Vagina (tissue), 2 donors: ENCODE measurements around the gene TMEM108. TPM values are rescaled to one million over a fixed set of nuclear protein-coding genes. Genes with fewer than 3 reads are reported as not detected.

ENCODE experiments used
- DNase-seq, 2 donors: peaks; one replicate each; pipeline ENCODE4 v3.0.0-alpha.2; 2017; ENCODE audit errors: extremely low spot score in 2 of 2
- H3K27ac ChIP-seq: fragments of 200-600 bp; sonication (generic); one replicate; pipeline ENCODE4 v1.5.1; 2019
- H3K27me3 ChIP-seq: fragments of 200-600 bp; sonication (generic); one replicate; pipeline ENCODE4 v1.5.1; 2019
- H3K36me3 ChIP-seq, 2 donors: fragments of 200-600 bp; sonication (generic); one replicate each; pipeline ENCODE4 v1.5.1; 2017 to 2019
- H3K4me1 ChIP-seq: fragments of 200-600 bp; sonication (generic); one replicate; pipeline ENCODE4 v1.5.1; 2019
- H3K4me3 ChIP-seq, 2 donors: fragments of 200-600 bp; sonication (generic); 1 replicate in 1 of 2; 2 replicates in 1 of 2; pipeline ENCODE4 v1.5.1; 2016 to 2019
- H3K9me3 ChIP-seq: fragments of 200-600 bp; sonication (generic); one replicate; pipeline ENCODE4 v1.5.1; 2019
- CTCF ChIP-seq, 3 experiments: fragments of 450-650 bp in 2 of 3; fragments of 200-600 bp in 1 of 3; sonication (generic) in 1 of 3; IDR thresholded peaks; one replicate each; pipeline ENCODE4 v1.5.1; 2017 to 2019; ENCODE audit warnings: antibody characterized with exemption in 3 of 3, mild to moderate bottlenecking in 2 of 3, moderate library complexity in 2 of 3
- POLR2A ChIP-seq, 2 donors: fragments of 450-650 bp; IDR thresholded peaks; one replicate each; pipeline ENCODE4 v1.6.1; 2017; ENCODE audit warnings: antibody characterized with exemption in 2 of 2, mild to moderate bottlenecking in 2 of 2, moderate library complexity in 2 of 2
- POLR2AphosphoS5 ChIP-seq, 2 donors: sonication (generic); formaldehyde crosslinking; IDR thresholded peaks; one replicate each; pipeline ENCODE4 v1.9.0; 2017; ENCODE audit warnings: antibody characterized with exemption in 2 of 2, mild to moderate bottlenecking in 2 of 2, low read depth in 1 of 2; ENCODE audit not compliant: insufficient read depth in 1 of 2
- intact Hi-C: fragments of 100-400 bp; cut with DNase I; formaldehyde crosslinking; loops from one replicate; pipeline ENCODE4 v1.15.1; 2023
- total RNA-seq: library from RNA; depleted of rRNA; stranded (reverse); fragments of >200 nt; gene quantifications from one replicate; pipeline ENCODE4 v1.2.3, GENCODE V29; 2016

Gene TMEM108
- total RNA-seq, 1 donor from 2014 or later: 3.2 TPM

GRCh38 chr3:133050891-133051290, 12.7 kb downstream of the TMEM108 start:
- no peak for TF ChIP-seq CTCF (IDR thresholded peaks at IDR 0.05)
- no peak for TF ChIP-seq POLR2AphosphoS5 (IDR thresholded peaks at IDR 0.05; ENCODE audit: insufficient read depth in 1 of 2, low read depth in 1 of 2)
- no peak for TF ChIP-seq POLR2A (IDR thresholded peaks at IDR 0.05)
- no peak for DNase-seq
- intact Hi-C loops: no loop called here

GRCh38 chr3:133053532-133053931, 15.3 kb downstream of the TMEM108 start:
- no peaks in the 10 kb centered on the region for H3K27me3 ChIP-seq
- no peaks in the 10 kb centered on the region for H3K36me3 ChIP-seq
- H3K4me3 ChIP-seq: no peak overlapping the region
- TF ChIP-seq POLR2A (IDR thresholded peaks at IDR 0.05) (no peak), CTCF (IDR thresholded peaks at IDR 0.05) (no peak)
- no peak for DNase-seq
- no peaks in the 10 kb centered on the region for H3K9me3 ChIP-seq
- H3K27ac ChIP-seq: no peak overlapping the region
- no peaks in the 10 kb centered on the region for H3K4me1 ChIP-seq
- intact Hi-C loops: no loop called here

More at GRCh38 chr3:133050891-133051290, 12.7 kb downstream of the TMEM108 start:
- H3K36me3 ChIP-seq: no peaks in the 10 kb centered on the region
- no peaks in the 10 kb centered on the region for H3K27me3 ChIP-seq
- H3K4me1 ChIP-seq: no peaks in the 10 kb centered on the region
- no peaks in the 10 kb centered on the region for H3K9me3 ChIP-seq
- no peak overlapping the region for H3K4me3 ChIP-seq
- H3K27ac ChIP-seq: no peak overlapping the region

- TF ChIP-seq POLR2AphosphoS5 (IDR thresholded peaks at IDR 0.05; ENCODE audit: insufficient read depth in 1 of 2, low read depth in 1 of 2): no peak
- TF ChIP-seq POLR2A (IDR thresholded peaks at IDR 0.05): no peak
- no peak for TF ChIP-seq CTCF (IDR thresholded peaks at IDR 0.05)
- Histone ChIP-seq H3K27ac (no peak overlapping the region), H3K36me3 (no peaks in the 10 kb centered on the region), H3K4me3 (no peak overlapping the region), H3K9me3 (no peaks in the 10 kb centered on the region), H3K4me1 (no peaks in the 10 kb centered on the region), H3K27me3 (no peaks in the 10 kb centered on the region)
- intact Hi-C loops: no loop called here
- no peak for DNase-seq
Measured at GRCh38 chr3:133054586-133054985, 16.4 kb downstream of the TMEM108 start.

GRCh38 chr3:133055339-133055738, 17.1 kb downstream of the TMEM108 start:
- Histone ChIP-seq H3K4me1 (no peaks in the 10 kb centered on the region), H3K36me3 (no peaks in the 10 kb centered on the region), H3K9me3 (no peaks in the 10 kb centered on the region), H3K27ac (no peak overlapping the region), H3K4me3 (no peak overlapping the region), H3K27me3 (no peaks in the 10 kb centered on the region)
- DNase-seq: no peak
- intact Hi-C loops: loop anchor here (5.0 kb wide), 1 partner anchor 1933 kb away; no protein-coding TSS in a partner anchor
- TF ChIP-seq POLR2A (IDR thresholded peaks at IDR 0.05) (no peak), CTCF (IDR thresholded peaks at IDR 0.05) (no peak), POLR2AphosphoS5 (IDR thresholded peaks at IDR 0.05; ENCODE audit: insufficient read depth in 1 of 2, low read depth in 1 of 2) (no peak)

- Histone ChIP-seq H3K27ac (no peak overlapping the region), H3K4me1 (no peaks in the 10 kb centered on the region), H3K9me3 (no peaks in the 10 kb centered on the region), H3K36me3 (no peaks in the 10 kb centered on the region), H3K27me3 (no peaks in the 10 kb centered on the region), H3K4me3 (no peak overlapping the region)
- no peak for TF ChIP-seq CTCF (IDR thresholded peaks at IDR 0.05)
- TF ChIP-seq POLR2AphosphoS5 (IDR thresholded peaks at IDR 0.05; ENCODE audit: insufficient read depth in 1 of 2, low read depth in 1 of 2): no peak
- TF ChIP-seq POLR2A (IDR thresholded peaks at IDR 0.05): no peak
- DNase-seq: no peak
- intact Hi-C loops: loop anchor here (5.0 kb wide), 1 partner anchor 1936 kb away; no protein-coding TSS in a partner anchor
Measured at GRCh38 chr3:133058243-133058642, 20.1 kb downstream of the TMEM108 start.
